Neural progenitor cell (in vitro differentiated cells): ENCODE measurements around the gene IFNGR2.

Source experiments
- EZH2 ChIP-seq: fragments of 200-600 bp; sonication (generic); IDR thresholded peaks from 2 replicates; pipeline ENCODE4 v1.6.1; 2017; ENCODE audit warnings: antibody characterized with exemption, mild to moderate bottlenecking, moderate library complexity
- EZH2phosphoT487 ChIP-seq: fragments of 200-600 bp; sonication (generic); IDR thresholded peaks from 2 replicates; pipeline ENCODE4 v1.6.1; 2017; ENCODE audit warnings: antibody characterized with exemption
- TF ChIP-seq, protein P1 (sequence below): fragments of 200-600 bp; sonication (generic); IDR thresholded peaks from 2 replicates; pipeline ENCODE4 v1.5.1; 2017; ENCODE audit warnings: antibody characterized with exemption, mild to moderate bottlenecking

DNA sequence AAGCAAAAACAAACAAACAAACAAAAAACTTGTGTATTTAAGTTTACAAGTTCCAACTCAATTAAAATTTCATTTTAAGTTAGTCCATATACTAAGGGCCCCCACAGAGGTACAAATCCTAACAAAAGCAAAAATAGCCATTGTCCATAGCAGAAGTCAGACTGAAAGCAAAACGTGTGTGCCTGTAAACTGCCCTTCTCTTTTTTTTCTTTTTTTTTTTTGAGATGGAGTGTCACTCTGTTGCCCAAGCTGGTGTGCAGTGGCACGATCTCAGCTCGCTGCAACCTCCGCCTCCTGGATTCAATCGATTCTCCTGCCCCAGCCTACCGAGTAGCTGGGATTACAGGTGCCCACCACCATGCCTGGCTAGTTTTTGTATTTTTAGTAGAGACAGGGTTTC lies 11.6 kb upstream of the IFNGR2 start:
- TF ChIP-seq, protein P1, sequence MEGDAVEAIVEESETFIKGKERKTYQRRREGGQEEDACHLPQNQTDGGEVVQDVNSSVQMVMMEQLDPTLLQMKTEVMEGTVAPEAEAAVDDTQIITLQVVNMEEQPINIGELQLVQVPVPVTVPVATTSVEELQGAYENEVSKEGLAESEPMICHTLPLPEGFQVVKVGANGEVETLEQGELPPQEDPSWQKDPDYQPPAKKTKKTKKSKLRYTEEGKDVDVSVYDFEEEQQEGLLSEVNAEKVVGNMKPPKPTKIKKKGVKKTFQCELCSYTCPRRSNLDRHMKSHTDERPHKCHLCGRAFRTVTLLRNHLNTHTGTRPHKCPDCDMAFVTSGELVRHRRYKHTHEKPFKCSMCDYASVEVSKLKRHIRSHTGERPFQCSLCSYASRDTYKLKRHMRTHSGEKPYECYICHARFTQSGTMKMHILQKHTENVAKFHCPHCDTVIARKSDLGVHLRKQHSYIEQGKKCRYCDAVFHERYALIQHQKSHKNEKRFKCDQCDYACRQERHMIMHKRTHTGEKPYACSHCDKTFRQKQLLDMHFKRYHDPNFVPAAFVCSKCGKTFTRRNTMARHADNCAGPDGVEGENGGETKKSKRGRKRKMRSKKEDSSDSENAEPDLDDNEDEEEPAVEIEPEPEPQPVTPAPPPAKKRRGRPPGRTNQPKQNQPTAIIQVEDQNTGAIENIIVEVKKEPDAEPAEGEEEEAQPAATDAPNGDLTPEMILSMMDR, result no peak
- no peak for TF ChIP-seq EZH2
- TF ChIP-seq EZH2phosphoT487, result no peak
